ENCODE data around the gene IP6K3. TPM values are rescaled to one million over a fixed set of nuclear protein-coding genes. Genes with fewer than 3 reads are reported as not detected.

Gene IP6K3
- total RNA-seq, 1 donor from 2014 or later = 0.13 TPM

- DNase-seq (ENCODE audit: low spot score) = no peak
Observed at GRCh38 chr6:33677143-33677660, 69.5 kb downstream of the IP6K3 start.

GRCh38 chr6:33676416-33677142 is 70.1 kb downstream of the IP6K3 start:
- DNase-seq (ENCODE audit: low spot score) = no peak

GRCh38 chr6:33675968-33676367 is 70.7 kb downstream of the IP6K3 start:
- no peak for DNase-seq (ENCODE audit: low spot score)

GRCh38 chr6:33673851-33674250 is 72.9 kb downstream of the IP6K3 start:
- no peak for DNase-seq (ENCODE audit: low spot score)

GRCh38 chr6:33672808-33673207 is 73.9 kb downstream of the IP6K3 start:
- DNase-seq (ENCODE audit: low spot score) = no peak

- no peak for DNase-seq (ENCODE audit: low spot score)
Observed at GRCh38 chr6:33671744-33672072, 75.0 kb downstream of the IP6K3 start.

Small RNAs within 50 kb of the gene (microRNA-seq; reads per million reads assigned to microRNA genes)
- gene MIR3934 (ENCODE audit: borderline number of aligned reads) = not detected

Other genes with a start within 250 kb of the IP6K3 start
- 15.2 TPM for gene BAK1, start 166.6 kb downstream of the IP6K3 start, total RNA-seq
- 18.5 TPM for gene ITPR3, start 125.6 kb downstream of the IP6K3 start, total RNA-seq
- 47.0 TPM for gene UQCC2, start 35.2 kb downstream of the IP6K3 start, total RNA-seq
- 37.7 TPM for gene LEMD2, start 42.2 kb upstream of the IP6K3 start, total RNA-seq
- not detected for gene MLN, start 57.1 kb upstream of the IP6K3 start, total RNA-seq

Measured in mesenteric fat pad (tissue), 1 donor.